G401 (cell line): ENCODE measurements around the gene RS1. TPM values are rescaled to one million over a fixed set of nuclear protein-coding genes. Genes with fewer than 3 reads are reported as not detected.

ENCODE experiments used
- DNase-seq: peaks from one replicate; pipeline ENCODE4 v3.0.0-alpha.2; 2015; ENCODE audit warnings: low spot score
- in situ Hi-C: cut with HindIII; loops from 2 replicates; pipeline ENCODE4 v1.10.0; 2016; ENCODE audit warnings: low sequenced_read_pairs, mixed read lengths
- total RNA-seq: library from RNA; depleted of rRNA; stranded (reverse); fragments of >200 nt; shearing (Covaris generic); gene quantifications from 2 replicates; pipeline ENCODE4 v1.2.3, GENCODE V29; 2014

The RS1 gene
- total RNA-seq, 1 experiment from 2014 or later = not detected

DNA sequence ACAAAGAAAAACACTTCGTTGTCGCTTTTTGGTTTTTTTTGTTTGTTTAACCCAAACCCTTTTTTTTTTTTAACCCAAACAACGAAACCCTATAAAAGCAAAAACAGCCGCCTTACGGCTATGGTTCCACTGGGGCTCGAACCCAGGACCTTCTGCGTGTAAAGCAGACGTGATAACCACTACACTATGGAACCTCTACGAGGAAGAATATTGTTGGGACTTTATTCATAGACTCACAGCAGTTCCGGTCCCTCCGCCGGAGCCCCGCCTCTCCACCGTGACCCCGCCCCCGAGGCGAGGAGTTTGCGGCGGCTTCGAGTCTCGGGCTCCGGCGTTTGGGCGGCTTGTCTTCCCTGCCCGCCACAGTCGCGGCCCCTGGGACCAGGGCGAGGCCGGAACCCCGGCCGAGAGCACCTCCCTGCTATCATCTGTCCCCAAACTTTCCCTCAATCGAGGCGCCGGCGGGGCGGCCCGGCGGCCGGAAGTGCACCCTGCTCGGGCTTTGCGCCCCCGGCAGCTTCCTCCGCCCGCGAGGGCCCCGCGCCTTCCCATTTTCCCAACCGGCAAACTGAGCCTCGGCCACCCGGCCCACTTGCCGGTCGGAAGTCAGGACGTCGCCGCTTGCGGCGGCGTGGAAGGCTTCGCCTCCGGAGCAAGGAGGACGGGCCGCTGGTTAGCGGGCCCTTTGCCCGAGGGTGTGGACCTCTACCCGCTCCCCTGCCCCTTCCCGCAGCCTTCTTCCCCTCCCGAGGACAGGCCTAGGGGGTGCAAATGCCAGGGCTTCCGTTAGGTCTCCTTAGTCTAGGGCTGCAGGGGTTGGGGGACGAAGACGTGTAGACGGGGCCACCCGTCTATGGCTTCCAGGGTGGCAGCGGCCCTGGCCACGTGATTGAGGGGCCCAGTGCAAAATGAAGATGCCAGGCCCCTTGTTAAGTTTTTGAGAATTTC lies 3.2 kb upstream of the RS1 start:
- in situ Hi-C loops = no loop called here
- DNase-seq = peak; percentile 87

DNA sequence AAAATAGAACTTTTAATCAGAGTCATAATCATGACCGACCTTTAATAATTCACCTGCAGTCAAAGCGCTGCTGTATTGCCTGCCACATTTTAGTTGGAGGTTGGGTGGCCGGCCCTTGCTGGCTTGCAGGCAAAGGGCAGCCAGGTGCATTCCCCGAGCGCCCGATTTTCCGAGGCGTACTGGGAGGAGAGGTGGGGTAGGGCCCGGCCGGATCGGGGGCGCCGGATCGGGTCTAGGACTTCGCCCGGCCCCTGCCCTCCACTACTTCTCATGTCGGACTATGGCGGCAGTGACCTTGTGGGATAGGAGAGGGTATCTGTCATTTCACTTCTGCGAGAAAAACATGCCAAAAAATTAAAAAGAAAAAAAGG lies 2.5 kb upstream of the RS1 start:
- in situ Hi-C loops = no loop called here

DNA sequence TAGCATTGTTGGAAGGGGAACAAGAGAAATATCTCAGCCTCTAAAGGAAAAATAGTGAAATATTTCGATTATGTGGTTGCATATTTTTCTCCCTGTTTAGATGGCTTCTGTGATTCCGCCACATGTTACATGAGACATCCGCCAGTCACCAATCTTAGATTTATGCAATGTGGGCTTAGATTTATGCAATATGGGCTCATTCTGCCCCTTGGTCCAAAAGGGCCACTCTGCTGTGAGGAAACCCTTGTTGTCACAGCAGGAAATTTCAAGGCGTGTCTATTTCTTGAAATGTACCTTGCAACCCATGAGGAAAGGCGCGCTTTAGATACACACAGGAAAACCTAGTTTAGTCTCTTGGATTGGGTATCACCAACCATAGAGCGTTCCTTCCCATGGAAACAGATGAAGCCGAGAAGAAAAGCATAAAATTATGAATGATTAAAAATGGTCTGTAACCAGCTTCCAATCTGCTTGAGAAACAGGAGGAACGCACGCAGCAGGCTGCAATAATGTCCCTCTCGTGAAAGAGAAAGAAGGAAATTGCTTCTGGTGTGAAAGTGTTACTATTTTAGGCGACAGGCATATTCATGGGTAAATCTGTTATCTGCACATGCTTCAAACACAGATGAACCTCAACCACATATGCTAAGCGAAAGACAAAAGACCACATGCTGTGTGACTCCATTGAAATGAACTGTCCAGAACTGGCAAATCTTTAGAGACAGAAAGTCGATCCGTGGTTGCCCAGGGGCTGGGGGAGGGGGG lies 3.7 kb downstream of the RS1 start:
- DNase-seq = no peak
- in situ Hi-C loops = no loop called here

More for the DNA sequence above, 2.5 kb upstream of the RS1 start:
- no peak for DNase-seq

DNA sequence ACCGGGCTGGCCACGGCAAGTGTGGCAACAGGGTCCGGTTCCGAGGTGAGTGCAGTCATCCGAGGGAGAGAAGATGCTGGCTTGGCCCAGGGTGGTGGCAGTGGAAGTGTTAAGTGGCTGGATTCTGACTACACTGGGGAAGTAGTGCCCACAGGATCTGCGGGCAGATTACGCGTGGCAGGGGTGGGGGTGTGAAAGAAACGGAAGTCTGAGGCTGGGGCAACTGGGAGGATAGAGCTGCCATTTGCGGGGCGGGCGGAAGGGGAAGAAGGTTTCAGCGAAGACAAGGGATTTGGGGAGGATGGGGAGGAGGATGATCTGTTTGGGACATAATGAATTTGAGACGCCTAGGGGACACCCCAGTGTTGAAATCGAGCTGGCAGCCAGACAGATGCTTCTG lies 5.3 kb downstream of the RS1 start:
- in situ Hi-C loops = no loop called here

DNA sequence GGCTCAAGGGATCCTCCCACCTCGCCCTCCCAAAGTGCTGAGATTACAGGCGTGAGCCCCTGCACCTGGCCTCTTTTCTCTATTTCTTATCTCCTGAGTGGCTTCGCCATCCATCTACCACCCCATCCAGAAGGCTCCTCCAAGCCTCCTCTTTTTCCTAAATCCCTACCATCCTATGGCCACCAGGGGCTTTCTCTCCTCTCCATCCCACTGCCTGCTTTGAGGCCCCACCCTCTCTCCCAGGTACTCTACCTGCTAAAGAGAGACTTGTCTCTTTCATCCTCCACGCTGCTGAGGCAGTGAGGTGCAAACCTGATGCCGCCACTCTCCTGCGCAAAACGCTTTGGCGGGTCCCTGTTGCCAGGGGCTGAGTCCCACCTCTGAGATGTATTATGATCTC lies 7.0 kb downstream of the RS1 start:
- in situ Hi-C loops = no loop called here
- DNase-seq = no peak

More for the DNA sequence above, 5.3 kb downstream of the RS1 start:
- DNase-seq = no peak

DNA sequence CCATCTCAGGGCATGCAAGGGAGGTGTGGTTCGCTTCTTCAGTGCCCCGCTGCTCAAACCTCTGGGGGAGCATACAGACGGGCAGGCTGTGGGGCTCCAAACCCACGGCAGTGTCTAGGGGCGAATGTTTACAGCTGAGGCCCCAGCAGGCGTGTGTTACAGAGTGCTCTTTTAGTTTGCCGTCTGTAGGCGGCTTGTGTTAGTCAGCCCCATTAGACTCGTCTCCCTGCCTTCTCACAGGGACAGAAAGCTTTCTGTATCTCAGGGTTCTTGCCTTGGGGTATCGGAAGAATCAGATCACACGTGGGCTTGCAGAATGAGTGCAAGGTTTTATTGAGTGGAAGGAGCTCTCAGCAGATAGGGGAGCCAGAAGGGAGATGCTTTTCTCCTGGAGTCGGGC lies 10.6 kb downstream of the RS1 start:
- DNase-seq = no peak
- in situ Hi-C loops = no loop called here

DNA sequence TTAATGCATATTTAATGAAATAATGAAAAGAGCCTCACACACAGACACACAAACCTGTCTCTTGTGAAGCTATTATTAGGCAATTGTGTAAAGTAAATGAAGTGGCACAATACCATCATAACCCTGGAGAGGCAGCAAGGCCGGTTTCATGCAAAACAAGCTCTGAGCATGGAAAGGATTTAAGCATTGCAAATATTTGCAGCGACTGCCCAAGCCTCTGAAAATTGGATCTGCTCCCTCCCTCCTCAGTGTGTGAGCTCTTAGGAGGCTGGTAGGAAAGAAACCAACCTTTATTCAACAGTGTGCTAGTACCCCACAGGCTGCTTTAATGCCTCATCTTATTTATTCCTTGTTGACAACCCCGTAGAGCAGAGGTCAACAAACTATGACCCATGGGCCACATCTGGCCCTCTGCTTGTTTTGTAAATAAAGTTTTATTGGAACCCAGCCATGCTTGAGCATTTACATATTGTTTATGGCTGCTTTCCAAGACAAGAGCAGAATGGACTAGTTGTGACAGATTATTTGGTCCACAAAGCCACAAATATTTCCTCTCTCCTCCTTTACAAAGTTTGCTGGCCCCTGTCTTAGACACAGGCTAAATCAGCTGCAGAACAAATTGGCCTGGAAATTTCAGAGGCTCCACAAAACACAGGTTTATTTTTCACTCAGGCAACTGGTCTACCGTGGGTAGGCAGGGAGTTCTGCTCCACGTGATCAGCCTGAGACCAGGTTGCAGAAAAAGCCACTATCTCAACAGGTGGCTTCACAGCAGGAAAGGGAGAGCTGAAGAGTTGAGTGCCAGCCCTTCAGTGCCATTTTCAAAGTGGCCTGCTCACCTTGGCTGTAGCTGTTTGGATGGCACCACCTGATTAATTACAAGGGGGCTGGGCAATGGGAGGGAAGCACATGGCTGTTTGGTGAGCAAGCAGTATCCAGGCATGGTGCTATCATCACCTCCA lies 16.8 kb downstream of the RS1 start:
- in situ Hi-C loops = no loop called here
- peak; percentile 66 for DNase-seq

DNA sequence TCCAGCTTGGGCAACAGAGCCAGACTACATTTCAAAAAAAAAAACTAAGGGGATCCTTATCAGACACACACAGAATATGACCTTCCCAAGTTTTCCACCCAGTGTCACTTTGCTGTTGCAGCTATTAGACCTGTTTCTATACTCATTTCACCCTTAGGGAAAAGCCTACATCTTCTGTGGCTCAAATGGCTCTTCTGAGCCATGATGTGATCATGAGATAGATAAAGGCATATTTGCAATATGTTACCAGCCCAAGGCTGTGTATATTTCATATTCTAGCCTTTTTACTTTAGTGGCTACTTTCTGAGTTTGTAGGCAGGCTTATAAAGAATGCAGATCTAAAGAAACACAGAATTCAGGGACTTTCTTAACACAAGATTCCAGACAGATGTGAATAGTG lies 19.3 kb downstream of the RS1 start:
- in situ Hi-C loops = no loop called here
- no peak for DNase-seq

DNA sequence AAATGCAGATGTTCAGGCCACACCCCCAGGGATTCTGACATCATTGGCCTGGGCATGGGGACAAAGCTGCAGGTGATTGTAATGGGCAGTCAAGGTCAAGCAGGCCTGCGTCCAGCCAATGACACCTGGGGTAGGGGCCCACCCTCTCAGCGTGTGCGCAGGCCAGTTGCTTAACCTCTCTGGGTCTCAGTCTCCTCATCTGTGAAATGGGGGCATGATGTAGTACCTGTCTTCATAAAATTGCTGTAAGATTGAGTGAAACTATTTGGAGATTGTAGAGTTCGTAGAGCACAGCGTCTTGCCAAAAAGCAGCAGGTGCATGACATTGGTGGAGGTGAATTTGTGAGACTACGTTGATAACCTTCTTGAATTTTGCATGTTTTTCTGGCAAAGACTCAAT lies 21.2 kb downstream of the RS1 start:
- in situ Hi-C loops = no loop called here
- no peak for DNase-seq

DNA sequence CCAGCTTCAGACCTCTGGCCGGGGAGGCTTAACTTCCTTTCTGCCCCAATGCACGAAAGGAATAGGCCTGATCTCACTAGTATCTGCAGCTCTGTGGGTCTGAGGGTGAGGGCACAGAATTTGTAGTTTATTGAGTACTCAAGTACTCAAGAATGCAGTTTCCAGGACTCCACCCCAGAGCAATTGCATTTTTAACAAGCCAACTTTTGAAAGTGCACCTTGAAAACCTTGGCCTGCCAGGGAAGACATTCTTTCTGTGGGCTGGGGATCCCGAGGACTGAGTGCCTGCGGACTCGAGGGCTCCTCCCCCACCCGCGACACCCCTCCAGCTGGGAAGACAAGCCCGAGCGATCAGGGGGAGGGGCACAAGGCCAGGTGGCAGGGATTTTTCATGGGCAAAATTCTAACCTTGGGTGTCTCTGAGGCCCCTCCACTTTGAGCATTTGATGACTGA lies 22.4 kb downstream of the RS1 start:
- DNase-seq = no peak

DNA sequence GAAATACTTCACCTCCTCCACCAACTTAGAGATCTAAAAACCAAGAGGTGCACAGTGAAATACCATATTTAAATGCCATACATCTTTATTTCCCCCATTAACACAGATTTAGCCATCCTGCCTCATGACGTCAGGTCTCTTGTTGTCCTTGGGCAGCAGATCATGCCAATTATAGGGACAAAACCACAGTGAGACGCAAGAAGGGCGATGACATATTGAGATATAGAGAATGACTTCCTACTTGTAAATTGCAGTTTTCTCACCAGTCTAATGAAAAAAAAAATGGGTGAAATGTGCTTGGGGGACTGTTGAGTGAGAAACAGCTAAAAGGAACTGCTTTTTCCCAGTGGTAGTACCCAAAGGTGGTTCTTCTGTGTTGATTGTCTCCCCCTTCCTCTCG lies 24.3 kb downstream of the RS1 start:
- no peak for DNase-seq
- in situ Hi-C loops = no loop called here

More for the DNA sequence above, 22.4 kb downstream of the RS1 start:
- in situ Hi-C loops = no loop called here

DNA sequence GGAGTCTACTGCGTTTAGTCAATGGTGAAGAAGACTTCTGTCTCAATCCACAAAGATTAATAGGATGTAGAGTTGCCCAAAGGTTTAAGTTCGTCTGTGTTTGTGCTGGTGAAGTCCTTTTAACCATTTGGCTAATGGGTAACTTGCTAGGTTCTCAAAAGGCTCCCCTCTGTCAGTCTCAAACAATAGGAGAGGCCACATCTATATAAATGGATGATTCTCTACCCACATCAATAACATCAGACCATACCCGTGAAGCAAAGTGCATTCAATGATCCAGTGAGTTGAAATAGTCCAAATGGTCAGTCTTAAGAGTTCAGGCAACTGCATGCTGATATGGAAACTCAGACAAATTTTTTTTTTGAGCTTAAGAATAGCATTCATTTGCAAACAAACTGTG lies 28.1 kb downstream of the RS1 start:
- in situ Hi-C loops = no loop called here
- no peak for DNase-seq

DNA sequence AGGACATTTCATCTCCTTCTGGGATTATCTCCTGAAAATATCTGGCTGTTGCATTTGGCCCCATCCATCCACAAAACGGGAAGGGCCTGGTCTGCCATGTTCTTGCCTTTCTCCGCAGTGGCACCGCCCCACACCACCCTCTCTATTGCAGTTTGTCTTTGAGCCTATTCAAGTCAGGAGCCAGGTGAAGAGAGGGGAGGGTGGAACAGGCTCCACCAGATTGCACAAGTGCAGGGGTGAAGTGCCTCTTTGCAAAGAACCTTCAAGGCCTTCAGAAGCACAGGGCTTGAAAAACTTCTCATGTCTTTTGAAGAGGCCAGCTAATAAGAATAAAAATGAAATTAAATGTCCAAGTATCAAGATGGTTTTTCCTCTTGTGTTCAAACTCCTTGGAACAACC lies 28.7 kb downstream of the RS1 start:
- no peak for DNase-seq
- in situ Hi-C loops = no loop called here

DNA sequence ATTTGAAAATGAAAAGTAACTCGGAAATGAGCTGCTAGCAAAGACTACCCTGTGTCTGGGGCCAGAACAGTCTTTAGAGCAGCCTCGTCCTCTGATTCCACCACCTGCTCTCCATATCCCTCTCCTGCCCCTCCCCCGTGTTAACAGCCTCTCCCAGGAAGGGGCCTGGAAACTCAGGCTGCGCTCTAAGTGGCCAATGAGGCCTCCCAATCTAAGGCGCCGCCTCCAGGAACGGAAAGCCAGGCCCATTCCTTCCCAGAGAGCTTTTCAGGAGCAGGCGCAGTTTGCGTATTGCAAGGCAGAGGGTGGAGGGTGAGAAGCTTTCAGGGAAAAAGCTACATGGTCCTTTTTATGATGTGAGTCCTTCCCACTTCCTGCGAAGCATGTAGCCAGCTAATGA lies 31.2 kb downstream of the RS1 start:
- in situ Hi-C loops = no loop called here
- no peak for DNase-seq

DNA sequence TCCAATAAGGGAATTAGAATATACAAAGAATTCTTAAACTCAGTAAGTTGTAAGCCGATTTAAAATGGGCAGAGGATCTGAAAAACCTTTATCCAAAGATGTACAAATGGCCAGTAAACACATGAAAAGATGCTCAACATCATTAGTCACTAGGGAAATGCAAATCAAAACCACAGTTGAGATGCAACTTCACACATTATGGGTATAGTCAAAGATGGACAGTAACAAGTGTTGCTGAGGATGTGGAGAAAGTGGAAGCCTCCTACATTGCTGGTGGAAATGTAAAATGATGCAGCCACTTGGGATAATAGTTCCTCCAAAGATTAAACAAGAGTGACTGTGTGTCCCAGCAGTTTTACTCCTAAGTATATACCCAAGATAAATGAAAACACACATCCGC lies 32.6 kb downstream of the RS1 start:
- in situ Hi-C loops = no loop called here
- no peak for DNase-seq

DNA sequence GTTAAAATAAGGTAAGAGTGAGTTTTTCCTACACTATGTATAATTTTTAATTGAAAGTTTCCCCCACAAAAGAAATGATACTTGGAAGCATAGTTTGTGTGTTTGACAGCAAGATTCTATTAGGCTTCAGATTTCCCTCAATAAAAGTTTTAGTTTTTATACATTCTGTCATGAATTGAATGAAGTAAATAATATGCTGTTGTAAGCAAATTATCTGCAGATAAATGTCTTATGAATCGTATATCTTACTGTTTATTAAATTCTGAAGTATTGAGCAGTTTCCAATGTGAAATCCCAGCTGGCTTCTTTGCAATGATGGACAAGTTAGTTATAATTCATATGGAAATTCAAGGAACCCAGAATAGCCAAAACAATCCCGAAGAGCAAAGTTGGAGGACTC lies 33.5 kb downstream of the RS1 start:
- in situ Hi-C loops = no loop called here
- DNase-seq = no peak

DNA sequence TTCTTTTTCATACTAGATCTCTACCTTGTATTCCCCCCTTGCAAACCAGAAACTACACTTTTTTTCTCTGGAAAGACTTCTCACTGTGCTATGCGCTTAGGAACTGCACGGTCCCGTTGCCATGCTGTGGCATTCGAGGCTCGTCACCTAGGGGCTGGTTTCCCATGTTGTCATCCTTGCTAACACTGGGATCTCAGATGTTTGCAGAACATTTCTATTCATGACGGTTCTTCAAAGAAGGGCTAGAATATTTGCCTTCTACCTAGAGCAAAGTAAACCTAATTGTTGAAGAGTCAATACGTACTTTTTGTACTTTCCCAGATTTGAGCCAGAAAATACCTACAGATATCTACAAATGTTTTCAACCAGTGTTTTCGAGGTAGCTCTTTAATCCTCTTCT lies 41.0 kb downstream of the RS1 start:
- in situ Hi-C loops = no loop called here
- no peak for DNase-seq

DNA sequence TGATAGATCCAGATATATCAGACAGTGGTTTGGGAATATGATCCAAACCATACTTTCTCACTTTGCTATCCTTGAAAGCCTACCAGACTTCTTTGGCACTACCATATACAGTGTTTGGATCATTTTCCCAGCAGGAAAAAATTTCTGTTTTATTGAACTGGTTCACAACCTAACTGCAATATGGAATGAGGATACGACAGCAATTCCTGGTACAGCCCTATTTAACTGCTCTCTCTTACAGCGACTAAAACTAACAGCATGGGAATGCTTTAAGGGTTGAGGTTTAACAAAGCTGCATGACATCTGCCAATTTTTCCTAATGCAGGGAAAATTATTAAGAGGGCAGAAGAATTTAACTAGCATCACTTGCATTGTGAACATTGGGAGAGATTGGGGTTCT lies 47.3 kb downstream of the RS1 start:
- in situ Hi-C loops = no loop called here
- DNase-seq = no peak

DNA sequence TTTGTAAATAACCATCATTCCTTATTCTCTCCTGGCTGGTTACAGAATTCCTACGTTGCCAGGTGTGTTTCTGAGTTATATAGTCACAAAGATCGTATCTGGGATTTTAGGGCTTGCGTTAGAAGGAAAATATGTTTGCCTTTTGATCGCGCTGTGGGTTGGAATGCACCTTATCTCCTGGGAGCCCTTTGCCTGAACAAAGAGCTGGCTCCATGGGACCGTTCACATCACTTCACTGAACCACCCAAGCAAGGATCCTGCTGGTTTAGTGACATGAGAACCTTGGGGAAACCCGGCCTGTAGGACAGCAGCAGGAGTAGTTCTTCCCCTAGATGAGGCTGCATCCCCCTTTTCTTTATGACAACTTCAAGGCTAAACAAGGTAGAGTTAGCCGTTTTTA lies 51.6 kb downstream of the RS1 start:
- no peak for DNase-seq
- in situ Hi-C loops = no loop called here
